Breast epithelium (tissue), 4 donors: Measurements from ENCODE around the gene TNS3. TPM values are rescaled to one million over a fixed set of nuclear protein-coding genes. Genes with fewer than 3 reads are reported as not detected.

Source experiments
- DNase-seq, 2 donors: peaks; one replicate each; pipeline ENCODE4 v3.0.0-alpha.2; 2019; ENCODE audit warnings: low spot score in 2 of 2
- H3K27ac ChIP-seq, 2 donors: fragments of 200-600 bp; sonication (generic) in 1 of 2; one replicate each; pipeline ENCODE4 v1.5.1; 2016 to 2019; ENCODE audit warnings: mild to moderate bottlenecking in 1 of 2
- H3K27me3 ChIP-seq, 2 donors: fragments of 200-600 bp; sonication (generic) in 1 of 2; one replicate each; pipeline versions ENCODE4 v1.5.1 to v1.6.0; 2017 to 2019; ENCODE audit warnings: control low read depth in 1 of 2, mild to moderate bottlenecking in 1 of 2
- H3K36me3 ChIP-seq: fragments of 200-600 bp; one replicate; pipeline ENCODE4 v1.5.1; 2019
- H3K4me1 ChIP-seq, 2 donors: fragments of 200-600 bp; sonication (generic); one replicate each; pipeline ENCODE4 v1.5.1; 2016 to 2019; ENCODE audit warnings: control low read depth in 1 of 2
- H3K4me3 ChIP-seq, 3 donors: fragments of 200-600 bp; sonication (generic); 1 replicate in 2 of 3; 2 replicates in 1 of 3; pipeline ENCODE4 v1.5.1; 2016 to 2019; ENCODE audit warnings: mild to moderate bottlenecking in 3 of 3, moderate library complexity in 2 of 3
- H3K9me3 ChIP-seq, 2 donors: fragments of 200-600 bp; sonication (generic) in 1 of 2; one replicate each; pipeline ENCODE4 v1.5.1; 2016 to 2019; ENCODE audit warnings: control low read depth in 1 of 2
- POLR2A ChIP-seq: fragments of 450-650 bp; IDR thresholded peaks from one replicate; pipeline ENCODE4 v1.6.1; 2016; ENCODE audit warnings: antibody characterized with exemption, mild to moderate bottlenecking, moderate library complexity
- POLR2AphosphoS5 ChIP-seq, 3 donors: sonication (generic); formaldehyde crosslinking; IDR thresholded peaks; one replicate each; pipeline ENCODE4 v1.6.1; 2017; ENCODE audit warnings: antibody characterized with exemption in 3 of 3
- intact Hi-C: fragments of 100-400 bp; cut with DNase I; formaldehyde crosslinking; loops from one replicate; pipeline ENCODE4 v1.15.1; 2023; ENCODE audit warnings: low total_unique reads
- total RNA-seq, 3 donors: library from RNA; depleted of rRNA; stranded (reverse); fragments of >200 nt; gene quantifications; one replicate each; pipeline ENCODE4 v1.1.0, GENCODE V29; 2016
- TF ChIP-seq, protein P1 (sequence below), 3 donors: fragments of 450-650 bp; IDR thresholded peaks; one replicate each; pipeline ENCODE4 v1.5.1; 2016 to 2017; ENCODE audit warnings: antibody characterized with exemption in 3 of 3, mild to moderate bottlenecking in 3 of 3, moderate library complexity in 3 of 3

TNS3 gene
- total RNA-seq, 3 donors from 2014 or later = 41.0 to 78.1 (median 56.2) TPM

DNA sequence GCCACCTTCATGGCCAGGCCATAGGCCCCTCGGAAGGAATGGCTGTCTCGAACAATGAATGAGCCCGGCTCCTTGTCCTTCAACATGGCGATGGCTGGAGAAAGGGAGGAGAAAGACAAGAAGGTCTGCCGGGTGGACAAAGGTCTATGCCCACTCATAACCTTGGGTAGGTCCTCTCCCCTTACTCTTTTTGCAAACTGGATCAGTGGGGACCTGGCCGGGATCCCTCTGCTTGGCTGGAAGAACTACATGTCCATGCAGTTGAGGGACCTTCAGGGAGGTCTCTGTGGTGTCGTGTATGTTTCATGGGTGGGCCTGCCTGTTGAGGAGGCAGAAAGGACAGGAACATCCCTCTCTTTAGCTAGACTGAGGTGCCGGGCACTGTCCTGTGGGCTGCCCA, 284.8 kb downstream of the TNS3 start:
- Histone ChIP-seq H3K4me3 (no peak overlapping the region), H3K36me3 (no peaks in the 10 kb centered on the region), H3K9me3 (no peaks in the 10 kb centered on the region), H3K4me1 (no peaks in the 10 kb centered on the region), H3K27ac (no peak overlapping the region), H3K27me3 (no peaks in the 10 kb centered on the region)
- intact Hi-C loops = loop anchor here (10.0 kb wide), 1 partner anchor 162 kb away; no protein-coding TSS in a partner anchor
- DNase-seq = no peak
- no peak for TF ChIP-seq POLR2A
- TF ChIP-seq, protein P1, sequence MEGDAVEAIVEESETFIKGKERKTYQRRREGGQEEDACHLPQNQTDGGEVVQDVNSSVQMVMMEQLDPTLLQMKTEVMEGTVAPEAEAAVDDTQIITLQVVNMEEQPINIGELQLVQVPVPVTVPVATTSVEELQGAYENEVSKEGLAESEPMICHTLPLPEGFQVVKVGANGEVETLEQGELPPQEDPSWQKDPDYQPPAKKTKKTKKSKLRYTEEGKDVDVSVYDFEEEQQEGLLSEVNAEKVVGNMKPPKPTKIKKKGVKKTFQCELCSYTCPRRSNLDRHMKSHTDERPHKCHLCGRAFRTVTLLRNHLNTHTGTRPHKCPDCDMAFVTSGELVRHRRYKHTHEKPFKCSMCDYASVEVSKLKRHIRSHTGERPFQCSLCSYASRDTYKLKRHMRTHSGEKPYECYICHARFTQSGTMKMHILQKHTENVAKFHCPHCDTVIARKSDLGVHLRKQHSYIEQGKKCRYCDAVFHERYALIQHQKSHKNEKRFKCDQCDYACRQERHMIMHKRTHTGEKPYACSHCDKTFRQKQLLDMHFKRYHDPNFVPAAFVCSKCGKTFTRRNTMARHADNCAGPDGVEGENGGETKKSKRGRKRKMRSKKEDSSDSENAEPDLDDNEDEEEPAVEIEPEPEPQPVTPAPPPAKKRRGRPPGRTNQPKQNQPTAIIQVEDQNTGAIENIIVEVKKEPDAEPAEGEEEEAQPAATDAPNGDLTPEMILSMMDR (IDR thresholded peaks at IDR 0.05) = no peak
- TF ChIP-seq POLR2AphosphoS5 (IDR thresholded peaks at IDR 0.05) = no peak

- no peak for DNase-seq
- intact Hi-C loops = loop anchor here (10.0 kb wide), 1 partner anchor 161 kb away; no protein-coding TSS in a partner anchor
- Histone ChIP-seq H3K27ac (peak overlapping the region in 1 of 2 donors; percentile 49), H3K4me1 (no peaks in the 10 kb centered on the region), H3K9me3 (no peaks in the 10 kb centered on the region), H3K27me3 (no peaks in the 10 kb centered on the region), H3K4me3 (no peak overlapping the region), H3K36me3 (no peaks in the 10 kb centered on the region)
- TF ChIP-seq, protein P1 (IDR thresholded peaks at IDR 0.05) = no peak
- TF ChIP-seq POLR2AphosphoS5 (IDR thresholded peaks at IDR 0.05) (no peak), POLR2A (no peak)
Measured at GRCh38 chr7:47295606-47296005, 286.3 kb downstream of the TNS3 start.

DNA sequence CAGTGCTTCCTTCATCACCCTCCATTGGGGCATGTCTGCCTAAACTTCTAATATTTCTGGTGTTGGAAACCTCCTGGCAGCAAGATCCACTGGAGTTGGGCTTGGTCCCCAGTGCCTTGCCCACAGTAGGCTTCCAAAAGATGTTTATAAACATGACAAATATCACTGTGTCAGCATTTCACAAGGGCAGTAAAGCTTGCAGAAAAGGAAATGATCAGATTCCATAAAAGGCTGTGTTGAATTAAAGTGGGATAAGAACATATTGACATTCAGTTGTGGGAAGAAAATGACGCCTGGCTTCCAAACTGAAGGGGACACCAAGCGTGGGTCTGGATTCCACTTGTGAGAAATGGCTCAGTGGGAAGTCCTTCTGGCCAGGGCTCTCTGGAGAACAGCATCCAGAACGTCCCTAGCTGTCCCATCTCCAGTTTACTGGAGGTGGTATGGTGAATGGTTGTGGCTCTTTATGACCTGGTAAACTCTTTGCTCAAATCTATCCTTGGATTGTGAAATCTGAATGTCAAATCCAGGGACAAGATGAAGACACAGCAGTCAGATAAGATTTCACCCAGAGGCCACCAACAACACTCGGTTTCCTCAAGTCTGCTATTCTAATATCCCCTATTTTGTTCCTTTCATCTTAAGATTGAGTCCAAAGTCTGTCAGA, 287.2 kb downstream of the TNS3 start:
- no peak for DNase-seq
- no peaks in the 10 kb centered on the region for H3K27me3 ChIP-seq
- no peaks in the 10 kb centered on the region for H3K9me3 ChIP-seq
- TF ChIP-seq POLR2AphosphoS5 (IDR thresholded peaks at IDR 0.05) (no peak), POLR2A (no peak)
- TF ChIP-seq, protein P1 (IDR thresholded peaks at IDR 0.05) = no peak
- H3K4me3 ChIP-seq = no peak overlapping the region
- H3K36me3 ChIP-seq = no peaks in the 10 kb centered on the region
- intact Hi-C loops = loop anchor here (10.0 kb wide), 1 partner anchor 160 kb away; no protein-coding TSS in a partner anchor
- no peaks in the 10 kb centered on the region for H3K4me1 ChIP-seq
- peak overlapping the region in 1 of 2 donors; percentile 49 for H3K27ac ChIP-seq

GRCh38 chr7:47293884-47294555, 287.9 kb downstream of the TNS3 start:
- Histone ChIP-seq H3K27ac (peak overlapping the region; percentile 1 to 49), H3K9me3 (no peaks in the 10 kb centered on the region), H3K36me3 (no peaks in the 10 kb centered on the region), H3K4me3 (no peak overlapping the region), H3K4me1 (no peaks in the 10 kb centered on the region), H3K27me3 (no peaks in the 10 kb centered on the region)
- intact Hi-C loops = loop anchor here (10.0 kb wide), 1 partner anchor 159 kb away; no protein-coding TSS in a partner anchor
- TF ChIP-seq POLR2A (no peak), POLR2AphosphoS5 (IDR thresholded peaks at IDR 0.05) (peak in 2 of 3 donors; percentile 49 to 54)
- no peak for DNase-seq

DNA sequence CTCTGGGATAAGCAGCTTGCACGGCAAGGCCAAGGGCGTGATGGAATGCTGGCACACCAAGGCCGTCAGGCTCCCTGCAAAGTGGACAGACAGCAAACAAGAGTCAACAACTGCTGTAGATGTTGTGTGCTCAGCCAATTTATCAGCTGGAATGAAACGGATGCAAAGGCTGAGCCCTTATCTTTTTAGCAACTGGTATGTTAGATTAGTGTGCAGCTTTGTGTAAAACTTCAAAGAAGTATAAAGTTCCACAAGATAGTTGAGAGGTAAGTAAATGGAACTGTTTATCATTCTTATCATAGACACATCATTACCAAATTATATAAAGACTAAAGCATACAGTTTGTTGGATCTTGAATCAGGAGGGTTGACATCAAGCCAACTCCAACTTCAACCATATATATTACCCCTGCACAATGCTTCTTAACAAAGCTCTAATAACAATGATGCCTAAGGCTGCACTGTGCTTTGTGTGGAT, 289.0 kb downstream of the TNS3 start:
- no peaks in the 10 kb centered on the region for H3K27me3 ChIP-seq
- intact Hi-C loops = loop anchor here (10.0 kb wide), 1 partner anchor 158 kb away; no protein-coding TSS in a partner anchor
- H3K9me3 ChIP-seq = no peaks in the 10 kb centered on the region
- no peaks in the 10 kb centered on the region for H3K4me1 ChIP-seq
- no peaks in the 10 kb centered on the region for H3K36me3 ChIP-seq
- H3K4me3 ChIP-seq = no peak overlapping the region
- TF ChIP-seq, protein P1 (IDR thresholded peaks at IDR 0.05) = no peak
- TF ChIP-seq POLR2A (no peak), POLR2AphosphoS5 (IDR thresholded peaks at IDR 0.05) (no peak)
- no peak for DNase-seq
- H3K27ac ChIP-seq = no peak overlapping the region
